Activated CD4-positive, CD25-positive, alpha-beta regulatory T cell treated with anti-CD3 and anti-CD28 coated beads, Interleukin-2, amount 50 U/mL, for 72 hours (primary cell): ENCODE measurements around the gene MOB1B.
"Not testable (repeated sequence)": the region's sequence is repeated elsewhere in the genome, so short reads cannot be mapped to it uniquely, and the experiment has no call there.

ENCODE experiments used
- DNase-seq: peaks from one replicate; pipeline ENCODE4 v3.0.0; 2021

The MOB1B gene

GRCh38 chr4:71009890-71010588 is 107.9 kb downstream of the MOB1B start:
- no peak for DNase-seq

GRCh38 chr4:71011451-71011850 is 109.3 kb downstream of the MOB1B start:
- DNase-seq, result no peak

GRCh38 chr4:71017391-71017790 is 115.2 kb downstream of the MOB1B start:
- not testable (repeated sequence) for DNase-seq

GRCh38 chr4:71020611-71021010 is 118.4 kb downstream of the MOB1B start:
- DNase-seq, result no peak

GRCh38 chr4:71025654-71026053 is 123.5 kb downstream of the MOB1B start:
- no peak for DNase-seq

- DNase-seq, result no peak
These were observed 123.9 kb downstream of the MOB1B start for GRCh38 chr4:71026086-71026485.

GRCh38 chr4:71027611-71028010 is 125.4 kb downstream of the MOB1B start:
- no peak for DNase-seq

- no peak for DNase-seq
These were observed 127.3 kb downstream of the MOB1B start for GRCh38 chr4:71029504-71029903.

GRCh38 chr4:71032106-71032505 is 129.9 kb downstream of the MOB1B start:
- not testable (repeated sequence) for DNase-seq
